CD14-positive monocyte (primary cell): Measurements from ENCODE around the gene NDUFB6. TPM values are rescaled to one million over a fixed set of nuclear protein-coding genes. Genes with fewer than 3 reads are reported as not detected.

Experiments
- DNase-seq, 3 donors: peaks; one replicate each; pipeline ENCODE4 v3.0.0-alpha.2; 2011 to 2022
- H2AFZ ChIP-seq: 2 replicates; pipeline ENCODE4 v1.6.0; 2012; ENCODE audit warnings: mild to moderate bottlenecking, low read depth, low read length, inconsistent platforms; ENCODE audit not compliant: insufficient read depth, poor library complexity, severe bottlenecking
- H3K27ac ChIP-seq, 2 donors: 1 replicate in 1 of 2; 2 replicates in 1 of 2; pipeline ENCODE4 v1.5.1; 2012 to 2013; ENCODE audit warnings: low read length in 2 of 2, control low read depth in 1 of 2, inconsistent platforms in 1 of 2, low read depth in 1 of 2, mild to moderate bottlenecking in 1 of 2
- H3K27me3 ChIP-seq, 2 donors: one replicate each; pipeline versions ENCODE4 v1.6.0 to v1.6.1; 2011 to 2013; ENCODE audit warnings: low read length in 2 of 2; ENCODE audit not compliant: control insufficient read depth in 2 of 2, insufficient read depth in 2 of 2
- H3K36me3 ChIP-seq, 2 donors: replicated peaks in 1 of 2; 1 replicate in 1 of 2; 2 replicates in 1 of 2; pipeline versions ENCODE4 v1.5.1 to v1.6.1; 2012 to 2013; ENCODE audit warnings: low read length in 2 of 2, control low read depth in 1 of 2, inconsistent platforms in 1 of 2, mild to moderate bottlenecking in 1 of 2; ENCODE audit not compliant: insufficient read depth in 2 of 2, control insufficient read depth in 1 of 2
- H3K4me1 ChIP-seq, 2 donors: 1 replicate in 1 of 2; 2 replicates in 1 of 2; pipeline versions ENCODE4 v1.5.1 to v1.6.1; 2012 to 2013; ENCODE audit warnings: low read length in 2 of 2, control low read depth in 1 of 2, inconsistent platforms in 1 of 2, mild to moderate bottlenecking in 1 of 2, moderate library complexity in 1 of 2; ENCODE audit not compliant: insufficient read depth in 2 of 2, control insufficient read depth in 1 of 2
- H3K4me2 ChIP-seq: replicated peaks from 2 replicates; pipeline ENCODE3; 2012; ENCODE audit warnings: low read length, moderate library complexity, mild to moderate bottlenecking; ENCODE audit not compliant: poor library complexity, severe bottlenecking; ENCODE audit errors: extremely low read depth
- H3K4me3 ChIP-seq, 3 experiments: fragments of 200-600 bp in 1 of 3; sonication (generic) in 1 of 3; replicated peaks in 1 of 3; 1 replicate in 2 of 3; 2 replicates in 1 of 3; pipeline ENCODE4 v1.5.1; 2011 to 2013; ENCODE audit warnings: low read length in 3 of 3, mild to moderate bottlenecking in 3 of 3, control low read depth in 2 of 3, low read depth in 2 of 3, inconsistent platforms in 1 of 3, moderate library complexity in 1 of 3
- H3K79me2 ChIP-seq: 2 replicates; pipeline ENCODE4 v1.6.0; 2012; ENCODE audit warnings: mild to moderate bottlenecking, control low read depth, inconsistent platforms, low read length, moderate library complexity; ENCODE audit not compliant: insufficient read depth
- H3K9ac ChIP-seq: 2 replicates; pipeline ENCODE4 v1.6.0; 2017; ENCODE audit warnings: low read length, mild to moderate bottlenecking; ENCODE audit not compliant: insufficient read depth, poor library complexity, severe bottlenecking
- H3K9me3 ChIP-seq, 2 donors: replicated peaks in 1 of 2; 1 replicate in 1 of 2; 2 replicates in 1 of 2; pipeline versions ENCODE4 v1.5.1 to v1.6.1; 2012 to 2013; ENCODE audit warnings: low read length in 2 of 2, control low read depth in 1 of 2; ENCODE audit not compliant: control insufficient read depth in 1 of 2, insufficient read depth in 1 of 2
- H4K20me1 ChIP-seq: 2 replicates; pipeline ENCODE4 v1.6.0; 2012; ENCODE audit warnings: mild to moderate bottlenecking, low read length, control low read depth, moderate library complexity; ENCODE audit not compliant: insufficient read depth
- H3K27ac Mint-ChIP-seq, 7 donors: one replicate each; pipeline ENCODE4 v1.8.0; 2020; ENCODE audit warnings: mild to moderate bottlenecking in 7 of 7, mixed read lengths in 7 of 7, moderate library complexity in 6 of 7, inconsistent platforms in 2 of 7
- H3K27me3 Mint-ChIP-seq, 3 donors: one replicate each; pipeline ENCODE4 v1.8.0; 2021 to 2022; ENCODE audit warnings: low read depth in 3 of 3, mild to moderate bottlenecking in 3 of 3, mixed read lengths in 3 of 3, moderate library complexity in 3 of 3, inconsistent platforms in 1 of 3
- H3K36me3 Mint-ChIP-seq, 2 donors: one replicate each; pipeline ENCODE4 v1.8.0; 2020; ENCODE audit warnings: mixed read lengths in 2 of 2, inconsistent platforms in 1 of 2, mild to moderate bottlenecking in 1 of 2
- H3K4me1 Mint-ChIP-seq: one replicate; pipeline ENCODE4 v1.8.0; 2020; ENCODE audit warnings: mild to moderate bottlenecking, mixed read lengths
- H3K4me3 Mint-ChIP-seq, 2 donors: one replicate each; pipeline ENCODE4 v1.8.0; 2020; ENCODE audit warnings: mild to moderate bottlenecking in 2 of 2, mixed read lengths in 2 of 2, moderate library complexity in 1 of 2
- H3K9me3 Mint-ChIP-seq, 7 donors: one replicate each; pipeline ENCODE4 v1.8.0; 2020 to 2022; ENCODE audit warnings: mixed read lengths in 7 of 7, mild to moderate bottlenecking in 6 of 7, moderate library complexity in 6 of 7, inconsistent platforms in 2 of 7
- CTCF ChIP-seq: fragments of 200-600 bp; IDR thresholded peaks from one replicate; pipeline ENCODE4 v1.8.0; 2022; ENCODE audit warnings: antibody characterized with exemption, mild to moderate bottlenecking
- WGBS: methylation state at CpG from one replicate; pipeline ENCODE4 v1.1.5; 2013; ENCODE audit warnings: missing lambda C conversion rate; ENCODE audit not compliant: insufficient coverage; 5-methylcytosine and 5-hydroxymethylcytosine counted together
- intact Hi-C, 2 donors: fragments of 100-400 bp; cut with micrococcal nuclease; formaldehyde crosslinking; loops; one replicate each; pipeline versions ENCODE4 v1.15.0 to v1.15.1; 2023
- polyA plus RNA-seq, 3 donors: library from polyadenylated mRNA; depleted of rRNA in 1 of 3; unstranded in 2 of 3; stranded (reverse) in 1 of 3; fragments of 300-500 nt in 2 of 3; fragments of >200 nt in 1 of 3; fragmentation: Illumina TruSeq in 2 of 3; gene quantifications; 1 replicate in 2 of 3; 2 replicates in 1 of 3; pipeline ENCODE4 v1.2.3, GENCODE V29; 2012 to 2021

Gene NDUFB6
- polyA plus RNA-seq, 3 donors = 16.2 to 88.2 (median 77.6) TPM

DNA sequence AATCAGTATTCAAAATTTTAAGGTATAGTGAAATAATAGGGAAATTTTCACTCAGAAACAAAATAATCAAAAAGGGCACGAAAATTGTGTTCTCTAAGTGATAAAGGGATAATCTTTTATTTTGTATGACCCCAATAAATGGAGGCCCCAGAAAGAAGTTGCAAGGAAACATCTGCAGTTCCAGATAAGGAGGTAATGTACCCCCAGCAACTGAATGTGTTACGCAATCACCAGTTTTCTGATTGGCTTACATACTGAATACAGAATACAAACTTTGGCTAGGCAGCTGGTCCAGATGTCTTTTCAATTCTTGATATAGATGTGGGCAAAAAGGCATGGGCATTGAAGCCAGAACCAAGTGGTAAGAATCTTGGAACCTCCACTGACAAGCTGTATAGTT lies 18.9 kb downstream of the NDUFB6 start:
- Histone ChIP-seq H3K4me2 (no peak overlapping the region), H3K27ac (no peak overlapping the region), H3K27me3 (no peaks in the 10 kb centered on the region), H3K36me3 (no peaks in the 10 kb centered on the region), H3K9ac (no peak overlapping the region), H4K20me1 (peaks cover 16% of the 10 kb centered on the region), H2AFZ (no peak overlapping the region), H3K9me3 (no peaks in the 10 kb centered on the region), H3K4me1 (peaks cover 29 to 53% of the 10 kb centered on the region in 2 donors), H3K79me2 (peaks cover 54% of the 10 kb centered on the region), H3K4me3 (no peak overlapping the region)
- intact Hi-C loops = no loop called here
- Mint-ChIP-seq H3K27ac (no peak overlapping the region), H3K9me3 (peaks cover 0 to 2% (median 0%) of the 10 kb centered on the region in 7 donors), H3K4me1 (peaks cover 46% of the 10 kb centered on the region), H3K27me3 (peaks cover 0 to 3% (median 0%) of the 10 kb centered on the region in 3 donors), H3K4me3 (no peak overlapping the region), H3K36me3 (peaks cover 3 to 15% of the 10 kb centered on the region in 2 donors)
- DNase-seq = no peak
- no CpG with 5 or more reads among the region's 2 CpGs for WGBS
- TF ChIP-seq CTCF = no peak

DNA sequence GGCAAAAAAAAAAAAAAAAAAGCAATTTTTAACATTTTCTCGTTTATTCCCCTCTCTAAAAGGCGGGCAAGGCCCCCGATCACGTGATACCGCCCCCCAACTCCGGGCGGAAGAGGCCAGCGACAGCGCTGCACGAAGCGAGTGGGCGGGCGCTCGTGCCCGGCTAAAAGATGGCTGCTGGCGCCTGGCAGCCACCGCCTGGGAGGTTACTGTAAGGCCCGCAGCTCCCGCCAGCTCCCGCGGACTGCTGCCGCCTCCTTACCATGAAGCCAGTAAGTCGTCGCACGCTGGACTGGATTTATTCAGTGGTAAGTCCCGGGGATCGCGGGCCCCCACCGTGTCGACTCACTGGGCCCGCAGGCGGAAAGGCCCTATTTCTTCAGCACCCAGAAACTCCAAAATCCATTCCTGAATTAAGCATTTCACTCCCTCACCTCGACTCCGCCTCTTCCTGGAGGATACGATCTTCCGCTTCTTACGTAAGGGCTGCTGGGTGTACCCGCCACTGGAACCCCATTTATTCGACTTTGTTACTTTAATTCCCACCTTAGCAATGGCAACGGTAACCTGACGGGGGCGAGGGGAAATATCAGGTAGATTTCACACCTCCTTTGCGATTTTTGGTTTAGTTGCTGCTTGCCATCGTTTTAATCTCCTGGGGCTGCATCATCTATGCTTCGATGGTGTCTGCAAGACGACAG lies 20.6 kb downstream of the NDUFB6 start, which contains the start of the genes SMIM27 and TOPORS:
Gene SMIM27, plus strand, starts transcription at position 156 of the 701 bp plus-strand sequence. Its CDS starts 108 bp downstream, at position 264.
Gene TOPORS, minus strand, starts transcription at position 415 of the 701 bp plus-strand sequence. Its CDS starts 150 bp downstream, at position 265.
- Mint-ChIP-seq H3K27me3 (no peaks in the 10 kb centered on the region), H3K9me3 (peaks cover 0 to 2% (median 0%) of the 10 kb centered on the region in 7 donors), H3K36me3 (peaks cover 11 to 18% of the 10 kb centered on the region in 2 donors), H3K4me3 (peak within 1 kb of the TSS; percentile 84 to 96), H3K27ac (peak within 1 kb of the TSS; percentile 84 to 97 (median 95)), H3K4me1 (peaks cover 35% of the 10 kb centered on the region)
- Histone ChIP-seq H3K9me3 (no peaks in the 10 kb centered on the region), H2AFZ (peak within 1 kb of the TSS; percentile 86), H3K4me3 (peak within 1 kb of the TSS; percentile 88 to 92 (median 90)), H4K20me1 (peaks cover 32% of the 10 kb centered on the region), H3K27me3 (no peaks in the 10 kb centered on the region), H3K27ac (peak within 1 kb of the TSS; percentile 90 to 92), H3K36me3 (peaks cover 0 to 3% of the 10 kb centered on the region in 2 donors), H3K4me1 (peaks cover 23 to 43% of the 10 kb centered on the region in 2 donors), H3K9ac (peak within 1 kb of the TSS; percentile 84), H3K4me2 (peak within 1 kb of the TSS; percentile 96), H3K79me2 (peaks cover 65% of the 10 kb centered on the region)
- intact Hi-C loops = no loop called here
- WGBS = under 1% methylated on average over 40 of the region's 46 CpGs
- no peak for TF ChIP-seq CTCF
- peak; percentile 82 to 87 (median 86) for DNase-seq
